DMS114 treated with DMSO at 0.1 percent for 48 hours (cell line): ENCODE measurements around the gene SLC4A11.

Experiments
- DNase-seq: peaks from one replicate; lab custom pipeline; 2025; ENCODE audit not compliant: unreplicated experiment; lab: John Stamatoyannopoulos, UW

SLC4A11 gene

DNA sequence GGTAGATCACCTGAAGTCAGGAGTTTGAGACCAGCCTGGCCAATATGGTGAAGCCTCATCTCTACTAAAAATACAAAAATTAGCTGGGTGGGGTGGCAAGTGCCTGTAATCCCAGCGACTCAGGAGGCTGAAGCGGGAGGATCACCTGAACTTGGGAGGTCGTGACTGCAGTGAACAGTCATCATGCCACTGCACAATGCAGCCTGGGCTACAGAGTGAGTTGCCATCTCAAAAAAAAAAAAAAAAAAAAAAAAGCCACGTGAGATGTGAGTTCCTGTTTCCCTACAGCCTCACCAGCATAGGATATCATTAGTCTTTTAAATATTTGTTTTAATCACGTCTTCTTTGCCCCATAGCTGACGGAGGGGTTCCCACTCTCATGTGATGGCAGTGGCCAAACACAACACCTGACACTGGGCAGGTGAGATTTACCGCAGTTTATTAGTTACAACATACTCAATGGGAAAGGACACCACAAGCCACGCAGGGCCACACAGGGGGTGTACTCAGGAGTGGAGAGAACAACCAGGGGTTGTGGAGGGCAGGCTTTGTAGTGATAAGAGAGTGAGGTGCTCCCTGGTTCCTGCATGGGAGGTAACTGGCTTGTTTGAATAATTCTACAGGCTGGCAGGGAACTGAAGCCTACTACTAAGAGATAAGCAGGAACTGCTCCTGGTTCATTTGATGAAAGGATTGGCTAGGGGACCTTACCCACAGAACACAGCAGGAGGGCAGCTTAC, 61.1 kb downstream of the SLC4A11 start:
- no peak for DNase-seq
